GM18498 (cell line): ENCODE data around the gene IL16.

ENCODE experiments used
- ATAC-seq: cut with Tn5 transposase; IDR thresholded peaks from one replicate; pipeline ENCODE4 v1.9.1; 2021; ENCODE audit warnings: mild to moderate bottlenecking, moderate library complexity; ENCODE audit not compliant: unreplicated experiment

Gene IL16

GRCh38 chr15:81273200-81273599 is 76.5 kb downstream of the IL16 start:
- ATAC-seq = no peak

DNA sequence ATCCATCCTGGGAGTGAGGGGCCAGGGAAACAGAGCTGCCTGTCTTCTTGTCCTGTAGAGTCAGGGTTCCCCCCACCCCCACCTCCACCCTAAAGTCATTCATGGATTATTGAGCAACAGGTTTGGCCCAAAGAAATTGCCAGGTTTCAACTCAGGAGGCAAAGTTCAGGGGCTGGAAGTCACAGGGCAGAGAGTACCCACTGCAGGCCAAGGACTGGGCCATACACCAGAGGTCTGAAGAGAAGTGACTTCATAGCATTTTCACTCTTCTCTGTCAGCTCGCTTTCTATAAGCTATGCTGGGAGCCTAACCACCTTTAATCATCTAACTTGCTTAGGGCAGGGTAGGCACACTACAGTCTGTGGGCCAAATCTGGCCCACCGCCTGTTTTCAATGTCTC is 77.2 kb downstream of the IL16 start:
- ATAC-seq = no peak

- ATAC-seq = no peak
These were observed 77.6 kb downstream of the IL16 start for GRCh38 chr15:81274255-81274654.

DNA sequence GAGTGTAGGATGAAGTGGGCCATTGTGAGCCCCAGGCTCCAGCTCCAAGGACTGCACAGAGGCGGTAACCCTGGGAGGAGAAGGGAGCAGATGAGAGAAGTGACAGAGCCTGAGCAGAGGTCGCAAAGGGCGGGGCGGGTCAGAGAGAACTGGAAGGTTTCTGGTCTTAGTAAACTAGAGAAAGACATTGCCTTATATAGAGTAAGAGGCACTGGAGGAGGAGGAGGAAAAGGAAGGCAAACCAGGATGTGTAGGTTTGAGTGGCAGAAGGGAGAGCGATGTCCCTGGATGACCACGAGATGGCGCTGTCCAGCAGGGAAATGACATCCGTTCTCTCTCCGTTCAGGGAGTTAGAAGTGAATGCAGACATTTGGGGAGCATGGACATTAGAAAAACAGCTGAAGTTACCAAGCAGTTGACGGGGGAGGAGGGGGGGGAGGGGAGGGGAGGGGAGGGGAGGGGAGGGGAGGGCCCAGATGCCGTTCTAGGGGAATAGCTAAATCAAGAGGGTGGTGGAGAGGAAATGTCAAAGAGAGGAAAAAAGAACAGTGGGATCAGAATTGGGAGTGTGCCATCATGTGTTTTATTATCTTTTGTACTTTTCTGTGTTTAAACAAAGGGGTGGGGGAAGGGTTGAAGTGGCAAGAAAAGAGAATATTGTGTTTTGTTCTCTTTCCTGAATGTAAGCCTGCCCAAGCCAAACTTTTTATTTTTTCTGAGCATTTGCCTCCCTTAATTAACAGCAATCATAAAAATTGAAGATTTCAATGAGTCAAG is 78.4 kb downstream of the IL16 start:
- ATAC-seq = peak; percentile 90

DNA sequence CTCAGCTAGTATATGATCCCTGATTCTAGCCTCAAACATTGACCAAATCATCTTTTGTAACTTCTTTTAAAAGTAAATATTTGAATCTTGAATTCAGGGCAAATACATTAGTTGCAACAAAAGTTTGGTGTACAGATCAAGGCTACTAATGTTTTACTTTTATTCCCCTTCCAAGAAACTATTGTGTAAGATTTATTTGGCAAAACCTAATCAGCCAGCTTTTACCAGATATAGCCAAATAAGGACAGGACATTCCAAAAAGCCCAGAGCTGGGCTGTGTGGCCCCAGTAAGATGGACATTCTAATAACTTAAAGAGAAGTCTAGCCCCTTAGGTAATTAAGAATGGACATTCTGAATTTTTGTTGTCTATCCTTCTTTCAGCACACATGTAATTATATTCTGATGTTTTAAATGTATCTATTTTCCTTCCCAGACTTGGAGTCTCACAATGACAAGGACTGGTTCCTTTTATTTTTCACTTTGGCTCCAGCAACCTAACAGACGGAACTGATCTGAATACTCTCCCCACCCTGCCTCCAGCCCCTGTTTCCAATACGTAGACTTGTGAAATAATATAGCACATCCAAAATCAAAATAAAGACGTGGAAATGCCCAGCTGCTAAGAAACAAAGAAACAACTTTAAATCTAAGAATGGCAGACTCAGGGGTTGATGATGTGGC is 79.2 kb downstream of the IL16 start:
- no peak for ATAC-seq

DNA sequence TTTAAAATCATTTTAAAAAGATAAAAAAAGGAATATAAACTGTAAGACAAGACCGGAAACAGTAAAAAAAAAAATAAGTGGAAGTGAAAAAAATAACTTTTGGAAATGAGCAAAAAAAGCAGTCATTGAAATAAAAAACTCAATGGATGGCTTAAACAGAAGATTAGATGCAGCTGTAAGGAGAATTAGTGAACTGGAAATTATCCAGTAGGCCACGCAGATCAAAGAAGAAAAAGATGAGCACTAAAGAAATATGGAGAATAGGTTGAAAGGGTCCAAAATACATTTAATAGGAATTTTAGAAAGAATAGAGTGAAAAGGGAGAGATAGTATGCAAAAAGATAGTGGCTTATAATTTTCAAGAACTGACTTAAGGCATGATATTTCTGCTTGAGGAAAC is 80.3 kb downstream of the IL16 start:
- ATAC-seq = no peak

- no peak for ATAC-seq
These were observed 81.2 kb downstream of the IL16 start for GRCh38 chr15:81277851-81278250.

- no peak for ATAC-seq
These were observed 81.8 kb downstream of the IL16 start for GRCh38 chr15:81278306-81279029.

DNA sequence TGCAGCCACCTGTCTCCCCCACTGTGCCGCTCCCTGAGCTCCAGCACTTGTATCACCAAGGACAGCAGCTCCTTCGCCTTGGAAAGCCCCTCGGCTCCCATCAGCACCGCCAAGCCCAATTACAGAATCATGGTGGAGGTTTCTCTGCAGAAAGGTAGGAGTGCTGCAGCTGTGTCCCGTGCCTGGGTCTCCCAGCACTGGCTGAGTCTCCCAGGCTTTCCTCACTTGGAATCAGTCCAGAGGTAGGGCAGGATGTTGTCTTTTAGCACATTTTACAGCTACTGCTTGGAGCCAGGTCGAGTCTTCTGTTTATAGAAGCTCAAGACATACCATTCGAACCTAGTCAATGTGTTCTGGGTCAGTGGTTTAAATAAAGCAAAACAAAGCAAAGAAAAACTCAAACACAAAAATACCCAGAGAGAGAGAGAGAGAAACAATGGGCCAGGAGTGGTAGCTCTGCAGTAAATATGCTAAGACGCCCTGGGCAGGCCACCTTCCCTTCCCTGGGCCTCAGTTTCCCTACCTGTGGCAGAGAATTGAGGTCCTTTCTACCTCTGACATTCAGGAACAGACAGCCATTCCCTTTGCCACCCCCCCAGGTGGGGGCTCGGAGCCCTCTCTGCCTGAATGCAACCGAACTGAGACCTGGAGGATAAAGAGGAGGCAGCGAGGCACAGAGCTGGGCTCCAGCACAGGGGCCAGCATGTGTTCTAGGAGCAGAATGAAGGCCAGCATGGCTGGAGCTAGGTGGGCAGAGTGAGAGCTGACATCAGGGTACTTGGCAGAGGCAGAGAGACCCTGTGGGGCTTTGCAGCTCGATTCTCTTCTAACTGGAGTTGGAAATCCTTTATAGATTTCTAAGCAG is 83.2 kb downstream of the IL16 start:
- ATAC-seq = no peak

- ATAC-seq = no peak
These were observed 84.2 kb downstream of the IL16 start for GRCh38 chr15:81280696-81281455.

DNA sequence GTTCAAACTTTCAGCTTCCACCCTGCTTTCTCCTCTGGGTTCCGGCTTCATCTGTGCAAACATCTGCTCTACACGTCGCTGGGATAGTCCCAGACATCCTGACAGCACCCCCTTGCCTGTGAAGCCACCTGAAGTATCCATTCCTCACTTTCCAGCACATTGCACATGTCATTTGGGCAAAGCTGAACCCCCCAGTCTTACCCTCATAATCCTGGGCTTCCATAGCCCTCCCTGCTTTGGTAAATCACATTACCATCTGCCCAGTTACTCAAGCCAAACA is 84.7 kb downstream of the IL16 start:
- no peak for ATAC-seq

GRCh38 chr15:81281766-81282605 is 85.3 kb downstream of the IL16 start:
- ATAC-seq = no peak

- ATAC-seq = no peak
These were observed 85.9 kb downstream of the IL16 start for GRCh38 chr15:81282606-81282895.

DNA sequence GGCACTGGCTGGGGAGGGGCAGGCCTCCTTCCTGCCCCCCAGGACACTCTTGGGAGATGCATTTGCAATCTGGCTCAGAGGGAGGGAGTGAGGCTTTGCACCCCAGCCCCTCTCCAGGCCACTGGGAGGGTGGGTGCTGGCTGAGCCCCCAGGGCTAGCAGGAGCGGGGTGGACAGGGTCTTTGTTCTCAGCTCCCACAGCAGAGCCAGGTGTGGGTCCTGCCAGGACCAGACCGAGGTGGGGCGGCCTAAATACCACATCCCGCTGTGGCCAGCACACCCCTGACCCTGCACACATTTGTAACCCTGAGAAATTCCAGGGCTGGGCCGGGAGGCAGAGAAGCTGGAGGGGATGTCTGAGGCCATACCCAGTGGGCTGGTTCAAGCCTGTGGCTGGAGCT is 86.2 kb downstream of the IL16 start:
- ATAC-seq = no peak

DNA sequence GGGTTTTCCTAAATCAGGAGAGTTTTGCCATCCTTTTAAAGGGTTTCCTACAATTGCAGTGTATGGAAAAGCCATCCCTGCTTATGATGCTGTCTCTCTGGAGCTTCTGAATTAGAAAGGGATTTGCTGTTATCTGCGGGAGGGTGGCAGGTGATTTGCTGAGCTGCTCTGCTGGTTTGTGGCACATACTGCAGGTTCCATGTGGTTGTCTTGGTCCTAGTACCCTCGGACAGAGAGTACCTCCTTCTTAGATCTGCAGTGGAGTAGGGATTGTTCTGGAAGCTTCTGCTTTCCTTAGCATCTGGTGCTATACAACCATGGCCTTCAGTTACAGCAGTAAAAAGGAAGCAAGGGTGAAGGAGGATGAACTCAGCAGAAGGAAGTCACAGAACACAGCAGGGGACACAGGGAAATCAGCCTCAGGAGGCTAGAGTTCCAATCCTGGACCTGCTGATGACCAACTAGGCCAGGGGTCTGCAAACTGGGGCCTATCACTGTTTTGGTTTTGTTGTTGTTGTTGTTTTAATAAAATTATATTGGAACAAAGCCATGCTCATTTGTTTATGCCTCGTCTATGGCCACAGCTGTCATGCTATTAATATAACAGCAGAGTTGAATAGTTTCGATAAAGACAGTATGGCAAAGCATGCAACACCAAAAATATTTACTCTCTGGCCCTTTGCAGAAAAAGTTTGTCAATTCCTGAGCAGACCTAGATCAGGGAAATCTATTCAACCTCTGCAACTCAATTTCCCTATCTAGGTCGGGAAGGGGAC is 87.8 kb downstream of the IL16 start:
- ATAC-seq = peak; percentile 58

GRCh38 chr15:81285461-81285860 is 88.8 kb downstream of the IL16 start:
- no peak for ATAC-seq

DNA sequence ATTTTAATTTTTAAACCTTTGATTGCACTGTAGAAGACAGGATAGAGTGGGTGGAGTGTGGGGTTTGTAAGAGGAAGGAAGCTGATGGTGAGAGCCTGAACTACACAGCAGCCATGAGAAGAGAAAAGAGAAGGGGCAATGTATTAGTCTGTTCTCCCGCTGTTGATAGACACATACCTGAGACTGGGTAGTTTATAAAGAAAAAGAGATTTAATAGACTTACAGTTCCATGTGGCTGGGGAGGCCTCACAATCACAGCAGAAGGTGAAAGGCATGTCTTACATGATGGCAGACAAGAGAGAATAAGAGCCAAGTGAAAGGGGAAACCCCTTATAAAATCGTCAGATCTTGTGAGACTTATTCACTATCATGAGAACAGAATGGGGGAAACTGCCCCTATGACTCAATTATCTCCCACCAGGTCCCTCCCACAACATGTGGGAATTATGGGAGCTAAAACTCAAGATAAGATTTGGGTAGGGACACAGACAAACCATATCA is 90.0 kb downstream of the IL16 start:
- peak; percentile 51 for ATAC-seq

DNA sequence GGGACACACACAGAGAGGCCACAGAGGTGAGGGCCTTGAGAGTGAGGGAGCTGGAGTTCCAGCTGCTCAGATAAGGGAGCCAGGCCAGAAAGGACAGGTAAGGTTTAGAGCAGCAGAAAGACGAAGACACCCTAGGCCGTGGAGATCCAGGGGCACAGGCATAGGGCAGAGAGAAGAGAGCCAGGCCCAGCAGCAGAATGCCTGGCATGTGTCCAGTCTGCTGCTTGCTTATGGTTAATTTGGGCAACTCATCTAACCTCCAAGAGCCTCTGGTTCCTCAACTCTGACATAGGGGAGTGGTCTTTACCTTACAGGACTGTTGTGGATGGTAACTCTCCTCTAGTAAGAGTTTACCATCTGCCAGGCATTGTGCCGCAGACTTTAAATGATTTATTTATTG is 91.4 kb downstream of the IL16 start:
- no peak for ATAC-seq

DNA sequence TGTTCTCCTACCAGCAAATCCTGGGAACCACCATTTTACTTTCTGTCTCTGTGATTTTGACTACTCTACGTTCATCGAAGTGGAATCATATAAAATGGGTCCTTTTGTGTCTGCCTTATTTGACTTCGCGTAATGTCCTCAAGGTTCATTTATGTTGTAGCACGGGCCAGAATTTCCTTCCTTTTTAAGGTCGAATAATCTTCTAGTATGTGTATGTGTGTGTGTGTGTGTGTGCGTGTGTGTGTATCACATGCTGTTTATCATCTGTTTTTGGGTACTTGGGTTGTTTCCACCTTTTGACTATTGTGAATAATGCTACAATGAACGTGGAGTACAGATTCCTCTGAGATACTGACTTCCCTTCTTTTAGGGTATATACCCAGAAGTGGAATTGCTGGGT is 91.9 kb downstream of the IL16 start:
- ATAC-seq = no peak
